Measurements from ENCODE around the gene SIKE1.
A peak's percentile ranks its signal among the peaks of the same experiment; 100 is the strongest.
"Not testable (repeated sequence)": the region's sequence is repeated elsewhere in the genome, so short reads cannot be mapped to it uniquely, and the experiment has no call there.

The SIKE1 gene

GRCh38 chr1:114780344-114781226 lies at the start of gene SIKE1:
SIKE1 (minus strand) TSS chr1:114780685; CDS start chr1:114780607, 78 bp downstream.
- DNase-seq (ENCODE audit: extremely low spot score): peak; percentile 96
- ChIA-PET CTCF (no interaction called here), POLR2A (interaction anchor here (0.6 to 1.9 kb wide), 14 partner anchors 8 to 367 kb away, joined by 3 to 11 read pairs (median 3); partner anchors contain the start of gene CSDE1)
- TF ChIP-seq ELF4 (IDR thresholded peaks at IDR 0.05): peak; percentile 81
- TF ChIP-seq TARDBP (IDR thresholded peaks at IDR 0.05): no peak
- no peak for TF ChIP-seq FOXA1 (IDR thresholded peaks at IDR 0.05)
- no peak for TF ChIP-seq CTBP1 (IDR thresholded peaks at IDR 0.05; ENCODE audit: borderline replicate concordance)
- peak; percentile 80 for TF ChIP-seq L3MBTL2 (conservative IDR thresholded peaks at IDR 0.05)
- no peak for TF ChIP-seq NFRKB (IDR thresholded peaks at IDR 0.05)
- TF ChIP-seq, protein P1, sequence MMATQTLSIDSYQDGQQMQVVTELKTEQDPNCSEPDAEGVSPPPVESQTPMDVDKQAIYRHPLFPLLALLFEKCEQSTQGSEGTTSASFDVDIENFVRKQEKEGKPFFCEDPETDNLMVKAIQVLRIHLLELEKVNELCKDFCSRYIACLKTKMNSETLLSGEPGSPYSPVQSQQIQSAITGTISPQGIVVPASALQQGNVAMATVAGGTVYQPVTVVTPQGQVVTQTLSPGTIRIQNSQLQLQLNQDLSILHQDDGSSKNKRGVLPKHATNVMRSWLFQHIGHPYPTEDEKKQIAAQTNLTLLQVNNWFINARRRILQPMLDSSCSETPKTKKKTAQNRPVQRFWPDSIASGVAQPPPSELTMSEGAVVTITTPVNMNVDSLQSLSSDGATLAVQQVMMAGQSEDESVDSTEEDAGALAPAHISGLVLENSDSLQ (IDR thresholded peaks at IDR 0.05): no peak

GRCh38 chr1:114830075-114830474 lies 49.6 kb upstream of the SIKE1 start:
- DNase-seq (ENCODE audit: extremely low spot score); POLR2A ChIA-PET; CTCF ChIA-PET: not testable (repeated sequence)

- CTCF ChIA-PET: interaction anchor here (0.6 kb wide), 1 partner anchor 1689 kb away, joined by 3 read pairs; no protein-coding TSS in a partner anchor
- DNase-seq (ENCODE audit: extremely low spot score): no peak
- TF ChIP-seq ZNF384 (IDR thresholded peaks at IDR 0.05) (peak; percentile 73), SUZ12 (IDR thresholded peaks at IDR 0.05) (no peak)
- POLR2A ChIA-PET: interaction anchor here (1.3 kb wide), 1 partner anchor 48 kb away, joined by 3 read pairs; the partner anchor contains the start of gene SIKE1
Measured at GRCh38 chr1:114828251-114828650, 47.8 kb upstream of the SIKE1 start.

- ChIA-PET CTCF (no interaction called here), POLR2A (no interaction called here)
- no peak for DNase-seq (ENCODE audit: extremely low spot score)
- TF ChIP-seq FOXK2 (IDR thresholded peaks at IDR 0.05) (no peak), FOXA1 (IDR thresholded peaks at IDR 0.05) (no peak), NFRKB (IDR thresholded peaks at IDR 0.05) (no peak), FOXM1 (IDR thresholded peaks at IDR 0.05; ENCODE audit: borderline replicate concordance) (no peak), HDGF (IDR thresholded peaks at IDR 0.05; ENCODE audit: borderline replicate concordance) (no peak), TARDBP (IDR thresholded peaks at IDR 0.05) (no peak), L3MBTL2 (conservative IDR thresholded peaks at IDR 0.05) (no peak), LEF1 (IDR thresholded peaks at IDR 0.05; ENCODE audit: borderline replicate concordance) (no peak)
- TF ChIP-seq, protein P1 (IDR thresholded peaks at IDR 0.05): no peak
Measured at GRCh38 chr1:114821978-114822377, 41.5 kb upstream of the SIKE1 start.

- CTCF ChIA-PET: no interaction called here
- TF ChIP-seq ZNF384 (IDR thresholded peaks at IDR 0.05) (no peak), CTBP1 (IDR thresholded peaks at IDR 0.05; ENCODE audit: borderline replicate concordance) (no peak), ARNT (IDR thresholded peaks at IDR 0.05) (no peak), SUZ12 (IDR thresholded peaks at IDR 0.05) (no peak), LEF1 (IDR thresholded peaks at IDR 0.05; ENCODE audit: borderline replicate concordance) (no peak), SP1 (IDR thresholded peaks at IDR 0.05) (no peak), NFRKB (IDR thresholded peaks at IDR 0.05) (no peak), BHLHE40 (IDR thresholded peaks at IDR 0.05; ENCODE audit: borderline replicate concordance) (no peak), HDGF (IDR thresholded peaks at IDR 0.05; ENCODE audit: borderline replicate concordance) (no peak), ELF4 (IDR thresholded peaks at IDR 0.05) (no peak), FOXK2 (IDR thresholded peaks at IDR 0.05) (no peak), L3MBTL2 (conservative IDR thresholded peaks at IDR 0.05) (no peak), FOXA1 (IDR thresholded peaks at IDR 0.05) (no peak), FOXM1 (IDR thresholded peaks at IDR 0.05; ENCODE audit: borderline replicate concordance) (no peak), TARDBP (IDR thresholded peaks at IDR 0.05) (no peak)
- TF ChIP-seq, protein P1 (IDR thresholded peaks at IDR 0.05): no peak
- POLR2A ChIA-PET: no interaction called here
- no peak for DNase-seq (ENCODE audit: extremely low spot score)
Measured at GRCh38 chr1:114820392-114820791, 39.9 kb upstream of the SIKE1 start.

DNA sequence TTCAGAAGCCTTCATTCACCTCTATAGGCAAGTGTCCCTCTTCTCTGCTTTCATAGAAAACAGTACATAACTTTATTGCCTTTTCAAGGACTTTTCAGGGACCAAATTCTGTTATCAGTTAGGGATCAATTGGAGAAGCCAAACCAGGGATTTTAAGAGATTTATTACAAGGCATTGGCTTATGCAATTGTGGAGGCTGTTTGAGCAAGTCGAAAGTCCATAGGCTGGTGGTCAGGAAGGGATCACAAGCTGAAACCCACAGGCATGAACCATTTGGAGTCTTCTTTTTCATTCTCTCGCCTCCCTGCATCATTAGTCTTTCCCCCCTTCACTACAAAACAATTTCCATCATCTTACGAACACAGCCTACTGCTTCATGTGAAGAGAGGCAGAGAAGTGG lies 39.4 kb upstream of the SIKE1 start:
- DNase-seq (ENCODE audit: extremely low spot score): no peak
- ChIA-PET POLR2A (no interaction called here), CTCF (no interaction called here)
- no peak for TF ChIP-seq TARDBP (IDR thresholded peaks at IDR 0.05)
- no peak for TF ChIP-seq L3MBTL2 (conservative IDR thresholded peaks at IDR 0.05)
- TF ChIP-seq BHLHE40 (IDR thresholded peaks at IDR 0.05; ENCODE audit: borderline replicate concordance): no peak
- no peak for TF ChIP-seq FOXA1 (IDR thresholded peaks at IDR 0.05)
- no peak for TF ChIP-seq HDGF (IDR thresholded peaks at IDR 0.05; ENCODE audit: borderline replicate concordance)
- no peak for TF ChIP-seq ELF4 (IDR thresholded peaks at IDR 0.05)
- no peak for TF ChIP-seq ZNF384 (IDR thresholded peaks at IDR 0.05)
- TF ChIP-seq, protein P1 (IDR thresholded peaks at IDR 0.05): no peak
- no peak for TF ChIP-seq CTBP1 (IDR thresholded peaks at IDR 0.05; ENCODE audit: borderline replicate concordance)
- TF ChIP-seq SP1 (IDR thresholded peaks at IDR 0.05): no peak
- TF ChIP-seq FOXK2 (IDR thresholded peaks at IDR 0.05): no peak
- no peak for TF ChIP-seq FOXM1 (IDR thresholded peaks at IDR 0.05; ENCODE audit: borderline replicate concordance)

DNA sequence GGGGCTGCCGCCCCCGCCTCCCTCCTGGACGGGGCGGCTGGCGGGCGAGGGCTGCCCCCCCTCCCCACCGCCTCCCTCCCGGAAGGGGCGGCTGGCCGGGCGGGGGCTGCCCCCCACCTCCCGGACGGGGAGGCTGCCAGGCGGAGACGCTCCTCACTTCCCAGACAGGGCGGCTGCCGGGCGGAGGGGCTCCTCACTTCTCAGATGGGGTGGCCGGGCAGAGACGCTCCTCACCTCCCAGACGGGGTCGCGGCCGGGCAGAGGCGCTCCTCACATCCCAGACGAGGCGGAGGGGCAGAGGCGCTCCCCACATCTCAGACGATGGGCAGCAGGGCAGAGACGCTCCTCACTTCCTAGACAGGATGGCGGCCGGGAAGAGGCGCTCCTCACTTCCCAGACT lies 24.0 kb upstream of the SIKE1 start:
- POLR2A ChIA-PET; DNase-seq (ENCODE audit: extremely low spot score); CTCF ChIA-PET: not testable (repeated sequence)
